GM19025 (cell line): Measurements from ENCODE around the gene NCBP2.

ENCODE experiments used
- ATAC-seq: cut with Tn5 transposase; IDR thresholded peaks from one replicate; pipeline ENCODE4 v1.9.1; 2021; ENCODE audit warnings: mild to moderate bottlenecking, low read depth, moderate library complexity; ENCODE audit not compliant: unreplicated experiment

Gene NCBP2

DNA sequence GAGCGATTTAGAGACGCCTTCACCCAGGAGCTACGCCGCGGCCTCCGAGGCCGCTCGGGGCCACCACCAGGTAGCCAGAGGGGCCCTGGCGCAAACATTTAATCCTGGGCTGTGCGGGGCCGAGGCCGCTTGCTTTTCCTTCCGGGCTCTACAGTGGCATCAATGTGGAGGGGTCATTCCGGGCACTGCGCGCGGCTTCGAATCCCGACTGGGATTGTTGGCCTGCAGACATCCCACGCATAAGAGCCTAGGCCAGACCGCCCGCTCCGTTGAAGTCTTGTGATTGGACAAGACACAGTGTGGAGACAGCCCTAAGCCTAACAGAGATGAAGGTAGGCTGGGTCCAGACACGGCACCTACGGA lies 568 bp upstream of the NCBP2 start:
- peak; percentile 5 for ATAC-seq

DNA sequence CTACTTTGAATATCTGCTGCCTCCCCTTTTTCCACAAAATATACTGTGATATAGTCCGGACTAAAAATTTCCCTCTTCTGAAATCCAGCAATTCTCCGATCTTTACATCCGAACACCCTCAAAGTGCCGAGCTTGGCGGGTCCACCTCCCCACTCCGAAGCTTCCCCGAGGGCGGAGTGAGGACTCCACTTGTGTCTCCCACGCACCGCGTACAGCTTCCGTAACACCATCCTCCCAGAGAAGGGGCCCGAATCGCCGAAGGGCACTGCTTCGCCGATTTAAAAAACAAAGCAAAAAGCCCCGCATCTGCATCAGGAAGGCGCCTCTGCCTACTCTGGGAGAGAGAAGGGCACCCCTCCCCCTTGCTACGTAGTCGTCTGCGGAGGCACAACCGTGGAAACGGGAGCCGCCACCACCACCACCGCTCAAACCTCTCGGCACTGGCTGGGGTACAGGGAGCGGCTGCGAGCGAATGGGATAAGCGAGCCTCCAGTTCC lies 551 bp downstream of the NCBP2 start:
- peak; percentile 11 for ATAC-seq

DNA sequence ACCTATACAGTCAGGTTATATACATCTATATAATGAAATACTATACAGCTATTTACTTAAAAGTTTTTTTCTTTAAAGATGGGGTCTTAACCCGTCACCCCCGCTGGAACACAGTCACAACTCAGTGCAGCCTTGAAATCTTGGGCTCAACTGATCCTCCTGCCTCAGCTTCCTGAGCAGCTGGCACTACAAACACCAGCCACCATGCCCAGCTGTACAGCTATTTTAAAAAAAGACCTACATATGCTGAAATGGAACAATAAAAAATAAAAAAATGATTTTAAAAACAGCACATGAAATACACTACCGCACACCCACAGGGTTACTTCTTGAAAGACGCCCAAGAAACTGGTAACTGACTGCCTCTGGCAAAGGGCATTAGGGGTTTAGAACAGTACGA lies 3.8 kb downstream of the NCBP2 start:
- no peak for ATAC-seq

DNA sequence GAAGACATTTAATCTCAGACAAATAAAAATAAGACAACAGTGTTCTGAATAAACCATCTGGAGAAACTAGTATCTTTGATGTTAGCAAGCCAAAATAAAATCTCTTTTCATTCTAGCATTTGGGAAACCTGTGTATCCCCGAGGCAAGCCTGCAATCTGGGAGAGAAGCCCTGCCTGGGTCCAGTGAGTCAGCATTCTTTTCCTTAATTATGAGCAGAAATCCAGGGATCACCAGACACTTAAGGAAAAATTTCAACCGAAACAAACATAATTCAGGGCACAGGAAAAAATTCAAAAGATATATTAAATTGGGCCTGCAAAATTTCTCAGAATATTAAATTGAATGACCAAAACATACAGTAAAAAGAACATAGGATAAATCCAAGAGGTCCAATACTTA lies 4.2 kb downstream of the NCBP2 start:
- ATAC-seq: no peak

DNA sequence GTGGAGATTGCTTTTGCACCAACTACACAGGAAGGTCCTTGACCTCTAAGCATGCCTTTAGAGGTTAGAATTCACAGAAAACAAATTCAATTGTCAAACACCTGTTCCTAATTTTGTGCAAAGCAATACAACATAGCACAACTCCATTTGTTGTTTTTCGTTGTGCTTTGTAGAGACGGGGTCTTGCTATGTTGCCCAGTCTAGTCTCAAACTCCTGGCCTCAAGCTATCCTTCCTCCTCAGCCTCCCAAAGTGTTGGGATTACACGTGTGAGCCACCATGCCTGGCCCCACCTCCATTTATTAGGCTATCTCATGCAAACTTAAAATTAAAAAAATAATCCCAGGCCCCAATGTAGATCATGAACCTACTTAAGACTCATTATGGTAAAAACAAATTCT lies 6.0 kb downstream of the NCBP2 start:
- ATAC-seq: no peak

DNA sequence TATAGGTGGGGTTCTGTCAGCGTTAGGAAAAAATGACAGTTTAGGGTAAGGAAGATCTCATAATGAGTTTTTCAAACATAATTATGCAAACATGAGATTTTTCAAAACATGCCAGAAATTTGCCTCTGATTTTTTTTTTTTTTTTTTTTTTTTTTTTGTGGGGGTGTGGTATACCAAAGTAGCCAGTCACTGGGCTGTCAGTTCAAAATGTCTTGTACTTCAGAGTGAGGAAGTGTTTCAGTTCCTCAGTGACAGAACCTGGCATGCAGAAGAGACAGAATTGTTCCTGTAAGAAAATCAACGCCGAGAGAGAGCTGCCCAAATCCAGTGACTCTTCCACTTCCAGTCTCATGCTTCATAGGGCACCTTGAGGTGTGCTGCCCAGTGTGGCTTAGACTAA lies 9.7 kb downstream of the NCBP2 start:
- peak; percentile 29 for ATAC-seq

DNA sequence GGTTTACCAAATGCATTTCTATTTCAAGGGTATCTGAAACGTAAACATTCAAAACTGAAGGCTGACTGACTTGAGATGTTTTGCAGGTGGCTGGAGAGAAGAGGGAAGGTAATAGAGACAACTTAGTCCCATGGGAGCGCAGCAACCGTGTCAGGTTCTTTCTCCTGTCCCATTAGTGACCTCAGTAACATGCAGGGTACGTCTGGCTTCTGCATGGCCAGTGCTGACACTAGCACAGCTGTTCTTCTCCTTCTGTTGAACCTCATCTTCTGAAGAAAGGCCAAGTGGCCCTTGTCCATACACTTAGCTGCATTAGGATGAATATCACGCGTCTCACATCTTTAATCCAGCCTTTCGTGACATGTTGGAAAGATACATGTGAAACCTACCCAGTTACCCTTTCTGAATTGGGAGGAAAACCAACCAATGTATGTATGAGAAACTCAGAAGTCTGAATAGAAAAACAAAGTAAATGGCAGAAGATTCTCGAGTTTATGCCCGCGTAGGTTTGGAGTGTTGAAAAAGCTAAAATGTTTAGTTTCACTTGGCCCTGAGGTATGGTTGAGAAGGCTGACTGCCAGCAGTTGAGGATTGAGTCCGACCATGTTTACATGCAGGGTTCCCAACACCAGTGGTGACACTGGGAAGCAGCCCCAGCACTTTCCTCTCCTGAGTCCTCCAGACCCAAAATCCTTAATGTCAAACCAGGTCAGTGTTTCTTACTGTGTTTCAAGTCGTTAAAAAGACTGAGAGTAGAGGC lies 10.3 kb downstream of the NCBP2 start:
- ATAC-seq: peak; percentile 74

DNA sequence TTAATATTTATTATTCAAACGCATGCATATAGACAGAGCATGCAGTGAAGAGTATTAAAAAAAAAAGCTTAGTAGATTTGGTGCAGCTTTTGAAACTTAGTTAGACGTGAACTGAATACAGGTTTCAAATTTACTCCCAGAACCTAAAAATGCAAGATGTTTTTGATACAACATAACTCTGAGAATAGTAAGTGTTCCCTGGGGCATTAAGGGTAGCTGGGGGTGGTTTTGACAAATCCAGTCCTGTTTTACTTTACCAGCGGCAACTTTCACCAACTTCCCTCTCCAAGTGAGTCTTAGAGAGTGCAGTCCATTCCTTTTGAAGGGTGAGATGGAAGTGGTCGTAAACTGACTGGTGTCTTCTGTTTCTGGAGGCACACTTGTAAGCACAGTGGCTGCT lies 11.2 kb downstream of the NCBP2 start:
- ATAC-seq: no peak

DNA sequence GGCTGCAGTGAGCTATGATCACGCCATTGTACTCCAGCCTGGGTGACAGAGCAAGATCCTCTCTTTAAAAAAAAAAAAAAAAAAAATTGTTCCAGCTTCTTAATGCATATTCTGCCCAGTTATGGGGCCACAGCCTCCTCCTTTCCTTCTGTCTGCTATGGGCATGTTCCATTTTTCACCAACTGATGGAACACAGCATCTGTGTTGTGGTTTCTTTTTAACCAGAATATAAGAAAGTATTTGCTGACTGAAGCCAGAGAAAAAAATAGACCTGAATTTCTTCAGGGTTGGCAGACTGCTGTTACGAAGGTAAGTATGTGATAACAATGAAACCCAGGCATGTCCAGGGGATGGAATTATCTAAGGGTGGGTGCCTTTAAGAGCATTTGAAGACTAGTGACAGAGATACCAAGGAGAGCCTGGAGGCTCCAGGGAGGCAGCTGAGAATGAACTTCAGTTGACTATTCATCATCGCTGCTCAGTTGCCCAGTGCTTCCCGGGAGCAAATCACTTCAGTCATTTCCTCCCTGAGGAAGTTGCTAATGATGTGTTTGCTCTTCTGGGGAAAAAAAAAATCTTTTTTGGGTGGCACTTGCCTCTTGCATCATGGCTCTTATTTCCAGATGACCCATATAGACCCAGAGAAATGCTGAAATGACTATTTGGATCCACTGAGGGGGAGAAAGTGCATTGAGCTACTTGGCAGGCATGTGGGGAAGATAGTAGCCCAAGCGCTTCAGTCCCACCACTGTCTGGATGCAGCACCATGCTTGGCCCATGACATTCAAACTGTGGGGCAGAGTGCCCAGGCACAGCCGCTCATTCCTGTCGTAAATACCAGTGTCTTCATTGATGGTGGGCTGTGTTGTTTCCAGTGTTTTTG lies 14.5 kb downstream of the NCBP2 start:
- no peak for ATAC-seq

DNA sequence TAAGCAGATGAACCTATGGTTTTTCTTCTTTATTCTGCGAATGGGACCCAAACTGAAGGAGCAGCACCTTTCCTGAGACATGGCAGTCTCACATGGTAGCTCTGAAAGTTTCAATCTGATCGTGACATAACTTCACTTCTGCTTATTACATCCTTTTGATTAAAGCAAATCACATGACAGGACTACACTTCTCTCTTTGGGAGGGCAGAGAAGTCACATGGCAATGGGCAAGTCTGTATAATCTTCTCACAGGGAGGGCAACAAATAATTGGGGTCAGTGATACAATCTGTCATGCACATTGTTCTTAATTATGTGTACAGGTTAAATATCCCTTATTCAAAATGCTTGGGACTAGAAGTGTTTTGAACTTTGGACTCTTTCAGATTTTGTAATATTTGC lies 21.6 kb downstream of the NCBP2 start:
- ATAC-seq: no peak

DNA sequence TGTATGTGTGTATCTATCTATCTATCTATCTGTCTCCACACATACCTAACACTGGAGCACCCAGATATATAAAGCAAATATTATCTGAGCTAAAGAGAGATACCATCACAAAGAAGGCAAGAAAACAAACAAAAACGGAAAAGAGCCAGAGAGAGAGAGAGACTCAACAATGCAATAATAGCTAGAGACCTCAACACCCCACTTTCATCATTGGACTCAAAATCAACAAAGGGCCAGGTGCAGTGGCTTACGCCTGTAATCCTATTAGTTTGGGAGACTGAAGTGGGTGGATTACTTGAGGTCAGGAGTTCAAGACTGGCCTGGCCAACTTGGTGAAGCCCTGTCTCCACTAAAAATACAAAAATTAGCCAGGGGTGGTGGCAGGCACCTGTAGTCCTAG lies 23.4 kb downstream of the NCBP2 start:
- ATAC-seq: no peak

DNA sequence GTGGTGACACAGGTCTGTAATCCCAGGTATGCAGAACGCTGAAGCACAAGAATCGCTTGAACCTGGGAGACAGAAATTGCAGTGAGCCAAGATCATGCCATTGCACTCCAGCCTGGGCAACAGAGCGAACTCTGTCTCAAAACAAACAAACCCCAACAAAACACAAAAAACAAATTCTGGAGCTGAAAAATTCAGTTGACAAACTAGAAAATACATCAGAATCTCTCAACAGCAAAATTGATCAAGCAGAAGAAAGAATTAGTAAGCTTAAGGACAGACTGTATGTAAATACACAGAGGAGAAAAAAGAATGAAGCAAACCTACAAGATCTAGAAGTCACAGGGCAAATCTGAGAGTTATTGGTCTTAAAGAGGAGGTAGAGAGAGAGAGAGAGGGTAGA lies 25.3 kb downstream of the NCBP2 start:
- ATAC-seq: no peak

DNA sequence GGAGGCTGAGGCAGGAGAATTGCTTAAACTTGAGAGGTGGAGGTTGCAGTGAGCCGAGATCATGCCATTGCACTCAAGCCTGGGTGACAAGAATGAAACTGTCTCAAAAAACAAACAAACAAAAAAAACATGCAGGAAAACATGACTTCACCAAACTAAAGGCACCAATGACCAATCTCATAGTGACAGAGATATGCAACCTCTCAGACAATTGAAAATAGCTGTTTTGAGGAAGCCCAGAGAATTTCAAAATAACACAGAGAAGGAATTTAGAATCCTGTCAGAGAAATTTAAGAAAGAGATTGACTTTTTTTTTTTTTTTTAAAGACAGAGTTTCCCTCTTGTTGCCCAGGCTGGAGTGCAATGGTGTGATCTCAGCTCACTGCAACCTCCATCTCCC lies 26.1 kb downstream of the NCBP2 start:
- ATAC-seq: no peak

DNA sequence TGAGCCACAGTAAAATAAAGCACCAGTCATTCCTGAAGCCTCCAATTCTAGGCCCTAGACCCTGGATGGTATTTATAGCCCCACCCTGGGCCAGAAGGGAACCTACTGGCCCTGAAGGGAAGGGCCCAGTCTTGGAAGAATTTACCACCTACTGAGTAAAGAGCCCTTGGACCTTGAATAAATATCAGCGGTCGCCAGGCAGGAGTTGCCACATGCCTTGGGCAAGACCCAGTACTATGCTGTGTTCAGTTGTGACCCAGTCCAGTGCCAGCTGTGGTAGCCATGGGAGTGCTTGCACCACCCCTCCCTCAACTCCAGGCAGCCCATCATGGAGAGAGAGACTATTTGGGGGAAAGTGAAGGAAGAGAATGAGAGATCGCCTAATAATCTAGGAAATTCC lies 27.0 kb downstream of the NCBP2 start:
- no peak for ATAC-seq

DNA sequence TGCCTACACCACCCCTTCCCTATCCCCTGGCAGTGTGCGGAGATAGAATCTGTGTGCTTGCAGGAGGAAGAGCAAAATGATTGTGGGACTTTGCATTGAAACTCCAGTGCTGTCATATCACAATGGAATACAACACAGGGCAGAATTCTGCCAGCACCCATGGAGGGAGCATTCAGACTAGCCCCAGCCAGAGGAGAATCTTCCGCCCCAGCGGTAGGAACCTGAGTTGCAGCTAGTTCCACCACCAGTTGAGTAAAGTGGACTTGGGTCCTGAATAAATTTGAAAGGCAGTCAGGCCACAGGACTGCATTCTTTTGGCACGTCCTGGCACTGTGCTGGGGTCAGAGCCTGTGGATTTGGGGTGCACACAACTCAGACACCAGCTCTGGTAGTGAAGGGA lies 27.5 kb downstream of the NCBP2 start:
- ATAC-seq: no peak

DNA sequence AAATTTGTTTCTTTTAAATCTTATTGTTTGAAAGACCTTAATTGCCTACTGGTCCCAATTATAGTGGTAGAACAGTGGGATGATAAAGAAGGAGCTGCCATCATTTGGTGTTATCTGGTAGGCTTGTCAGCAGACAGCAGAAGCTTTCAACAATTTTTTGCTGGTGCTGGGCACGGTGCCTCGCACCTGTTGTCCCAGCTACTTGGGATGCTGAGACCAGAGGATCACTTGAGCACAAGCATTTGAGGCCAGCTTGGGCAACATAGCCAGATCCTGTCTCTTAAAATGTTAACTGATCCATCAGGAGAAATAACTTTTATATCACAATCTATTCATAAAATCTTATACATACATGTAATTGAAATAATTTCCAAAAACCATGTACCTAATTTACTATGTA lies 38.6 kb downstream of the NCBP2 start:
- no peak for ATAC-seq

DNA sequence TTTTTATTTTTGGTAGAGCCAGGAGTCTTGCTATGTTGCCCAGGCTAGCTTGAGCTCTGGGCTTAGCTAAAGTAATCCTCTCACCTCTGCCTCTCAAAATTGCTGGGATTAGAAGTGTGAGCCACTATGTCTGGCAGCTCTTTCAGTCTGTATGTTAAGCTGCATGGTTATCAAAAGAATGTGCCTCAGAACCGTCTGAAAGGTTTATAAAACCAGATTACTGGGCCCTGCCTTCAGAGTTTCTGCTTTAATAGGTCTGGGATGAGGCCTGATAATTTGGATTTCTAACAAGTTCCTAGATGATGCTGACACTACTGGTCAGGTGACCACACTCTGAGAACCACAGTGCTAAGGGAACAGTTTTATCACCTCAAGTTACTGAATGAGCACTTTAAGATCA lies 40.0 kb downstream of the NCBP2 start:
- no peak for ATAC-seq

DNA sequence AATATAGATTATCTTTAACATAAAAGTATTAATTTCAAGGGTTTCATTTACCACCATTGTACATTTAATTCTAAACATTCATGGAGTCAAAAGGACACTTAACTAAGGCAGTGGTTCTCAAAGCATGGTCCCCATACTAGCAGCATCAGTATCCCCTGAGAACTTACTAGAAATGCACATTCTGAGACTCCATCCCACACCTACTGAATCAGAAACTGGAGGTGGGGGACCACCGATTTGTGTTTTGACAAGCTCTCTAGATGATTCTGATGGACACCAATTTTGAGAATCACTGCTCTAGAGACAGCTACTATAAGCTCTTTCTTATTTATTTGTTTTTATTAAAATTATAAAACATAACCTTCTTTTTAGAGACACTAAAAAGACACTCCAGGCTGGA lies 40.6 kb downstream of the NCBP2 start:
- ATAC-seq: no peak

DNA sequence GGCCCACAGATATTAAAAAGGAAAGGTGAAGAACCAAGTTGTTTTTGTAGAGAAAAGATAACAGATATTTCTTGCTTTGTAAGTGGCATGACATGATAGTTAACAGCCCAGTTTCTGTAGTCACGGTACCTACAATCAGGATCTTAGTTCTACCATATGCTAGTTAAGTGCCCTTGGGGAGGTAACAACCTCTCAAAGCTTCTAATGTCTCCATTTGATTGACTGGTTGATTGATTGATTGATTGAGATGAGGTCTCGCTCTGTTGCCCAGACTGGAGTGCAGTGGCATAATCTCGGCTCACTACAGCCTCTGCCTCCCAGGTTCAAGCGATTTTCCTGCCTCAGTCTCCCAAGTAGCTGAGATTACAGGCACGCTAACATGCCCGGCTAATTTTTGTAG lies 46.1 kb downstream of the NCBP2 start:
- ATAC-seq: no peak

DNA sequence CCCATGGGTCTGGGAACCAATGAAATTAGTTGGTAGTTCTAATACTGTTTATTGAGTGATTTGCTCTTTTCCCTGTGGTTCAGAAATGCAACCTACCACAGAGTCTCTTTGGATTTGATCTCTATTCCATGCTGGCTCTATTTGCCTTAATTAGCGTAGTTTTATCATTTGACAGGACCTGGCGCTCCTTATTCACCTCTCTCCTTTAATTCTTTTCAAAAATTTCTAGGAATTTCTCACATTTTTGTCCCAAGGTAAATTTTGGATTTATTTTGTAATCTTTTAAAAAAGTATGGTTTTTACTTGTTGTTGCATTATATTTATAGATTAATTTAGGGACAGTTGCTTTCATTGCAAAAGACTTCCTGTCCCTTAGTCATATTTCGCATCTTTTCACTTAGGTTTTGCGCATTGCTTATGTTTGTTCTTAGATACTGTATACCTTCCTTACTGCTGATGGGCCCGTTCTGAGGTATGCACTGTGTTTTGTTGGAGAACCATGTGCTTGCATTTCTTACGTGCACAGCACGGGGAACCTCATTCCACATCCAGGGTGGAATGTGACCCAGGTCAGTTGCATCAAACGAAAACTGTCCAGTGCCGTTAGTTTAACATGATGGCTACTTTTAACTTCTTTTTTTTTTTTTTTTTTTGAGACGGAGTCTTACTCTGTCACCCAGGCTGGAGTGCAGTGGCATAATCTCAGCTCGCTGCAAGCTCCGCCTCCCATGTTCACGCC lies 47.6 kb downstream of the NCBP2 start:
- no peak for ATAC-seq
